Measurements from ENCODE around the gene GRID1.

Gene GRID1

DNA sequence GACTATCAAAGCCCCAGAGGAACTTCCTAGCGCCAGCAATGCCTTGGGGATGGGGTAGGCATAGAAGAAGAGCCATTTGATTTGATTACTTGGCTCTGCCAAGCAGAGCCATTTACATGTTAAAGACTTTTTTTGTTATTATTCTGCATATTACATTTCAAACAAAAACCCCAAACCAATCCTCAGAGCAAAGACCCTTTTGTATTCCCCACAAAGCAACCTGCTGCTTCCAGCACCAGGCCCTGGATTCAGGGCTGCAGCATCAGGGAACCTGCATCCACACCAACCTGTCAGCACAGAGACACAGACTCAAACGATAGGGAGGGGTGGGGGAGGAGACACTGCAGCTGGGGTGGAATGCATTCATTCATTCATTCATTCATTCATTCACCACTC is 73.2 kb downstream of the GRID1 start:
- DNase-seq (ENCODE audit: low read depth in 3 of 3), result no peak

DNA sequence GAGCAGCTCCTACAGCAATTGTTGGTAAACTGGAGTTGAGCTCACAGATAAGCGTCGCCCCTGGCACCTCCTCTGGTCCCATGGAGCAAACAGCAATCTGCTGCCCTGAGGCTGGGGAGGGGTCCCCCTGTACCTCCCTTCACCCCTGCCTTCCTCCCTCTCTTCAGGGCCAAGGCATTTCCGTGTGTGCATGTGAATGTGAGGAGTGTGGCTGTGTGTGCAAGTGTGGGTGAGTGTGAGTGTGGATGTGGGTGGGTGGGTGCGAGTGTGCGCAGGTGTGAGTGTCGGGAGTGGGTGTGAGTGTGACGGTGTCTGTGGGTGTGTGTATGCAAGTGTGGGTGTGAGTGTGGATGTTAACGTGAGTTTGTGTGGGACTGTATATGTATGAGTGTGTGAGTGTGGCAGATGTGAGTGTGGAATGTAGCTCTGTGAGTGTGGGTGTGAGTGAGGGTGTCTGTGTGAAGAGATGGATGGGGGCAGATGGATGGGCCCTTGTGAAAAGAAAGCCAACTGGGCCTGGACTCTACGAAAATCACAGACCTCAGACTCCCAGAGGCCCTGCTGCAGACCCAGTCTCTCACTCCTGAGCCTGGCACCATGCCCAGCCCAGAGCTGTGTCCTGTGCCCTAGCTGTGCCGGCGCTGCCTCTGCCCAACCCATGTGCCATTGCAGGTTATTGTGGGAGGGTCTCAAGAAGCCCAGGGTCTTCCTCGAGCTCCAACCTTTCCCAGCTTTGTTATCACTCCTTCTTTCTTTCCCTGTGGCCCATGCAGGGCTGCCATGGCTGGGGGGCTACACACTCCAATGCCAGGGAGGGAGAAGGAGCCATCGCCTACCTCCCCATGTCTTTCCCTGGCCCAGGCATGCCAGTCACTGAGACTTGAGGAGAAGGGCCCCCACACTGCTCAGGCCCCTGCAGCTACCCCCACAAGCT is 73.9 kb downstream of the GRID1 start:
- DNase-seq (ENCODE audit: low read depth in 3 of 3), result no peak

DNA sequence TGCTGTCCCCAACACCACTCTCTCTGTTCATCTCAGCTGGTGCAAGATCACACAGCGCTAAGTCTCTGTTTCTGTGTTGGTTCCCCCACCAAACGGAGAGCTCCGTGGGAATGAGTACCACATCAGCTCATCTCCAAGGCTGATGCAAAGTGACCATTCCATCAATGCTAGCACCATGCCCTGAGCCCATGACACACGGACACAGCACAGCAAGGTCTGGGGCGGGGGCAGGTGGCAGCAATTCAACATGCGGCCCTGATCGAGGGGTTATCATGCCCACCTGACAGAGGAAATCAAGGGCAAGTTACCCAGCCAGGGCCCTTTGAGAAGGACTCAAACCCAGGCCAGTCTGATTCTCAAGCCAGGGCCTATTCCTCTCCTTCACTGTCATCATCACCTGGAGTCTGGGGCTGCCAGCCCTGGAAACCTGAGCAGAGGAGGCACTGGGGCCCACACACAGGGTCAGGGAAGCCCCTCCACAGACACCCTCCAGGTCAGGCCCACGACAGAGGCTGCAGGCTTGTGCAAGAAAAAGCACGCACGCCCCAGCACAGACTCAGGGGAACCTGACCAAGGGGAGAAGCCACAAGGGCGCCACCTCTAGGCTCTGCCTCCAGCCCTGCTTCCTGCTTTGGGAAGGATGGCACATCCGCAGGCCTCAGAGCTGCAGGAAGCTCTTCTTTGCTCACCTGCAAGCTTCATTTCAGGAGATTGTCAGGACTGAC is 74.8 kb downstream of the GRID1 start:
- DNase-seq (ENCODE audit: low read depth in 3 of 3), result no peak

DNA sequence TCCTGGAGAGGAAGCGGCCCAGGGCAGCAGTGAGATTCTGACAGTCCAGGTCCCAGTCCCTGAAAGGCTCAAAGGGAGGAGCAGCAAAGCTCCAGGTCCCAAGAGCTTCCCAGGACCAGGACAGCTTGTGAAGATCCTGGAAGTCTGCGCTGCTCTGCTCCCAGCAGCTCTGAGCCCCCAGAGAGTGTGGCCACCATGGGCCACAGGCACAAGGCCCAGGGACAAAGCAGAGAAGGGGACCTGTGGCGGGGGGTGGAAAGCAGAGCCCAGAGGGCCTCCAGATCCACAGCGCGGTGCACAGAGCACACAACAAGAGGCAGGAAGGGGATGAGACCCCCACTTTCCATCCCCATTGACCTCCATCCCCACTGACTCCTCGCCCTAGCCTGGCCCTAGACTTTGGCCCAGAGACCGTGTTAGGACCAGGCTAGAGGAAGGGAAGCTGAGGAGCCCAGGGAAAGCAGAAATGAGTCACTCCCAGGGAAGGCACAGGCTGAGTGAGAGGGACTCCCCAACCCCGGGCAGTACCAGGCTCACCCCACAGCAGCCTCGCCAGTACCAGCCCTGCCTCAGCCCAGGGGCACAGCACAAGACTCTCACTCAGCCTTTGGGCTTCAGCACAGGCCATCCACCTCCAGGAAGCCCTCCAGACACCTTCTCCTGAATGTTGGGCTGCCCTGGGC is 75.5 kb downstream of the GRID1 start:
- no peak for DNase-seq (ENCODE audit: low read depth in 3 of 3)

DNA sequence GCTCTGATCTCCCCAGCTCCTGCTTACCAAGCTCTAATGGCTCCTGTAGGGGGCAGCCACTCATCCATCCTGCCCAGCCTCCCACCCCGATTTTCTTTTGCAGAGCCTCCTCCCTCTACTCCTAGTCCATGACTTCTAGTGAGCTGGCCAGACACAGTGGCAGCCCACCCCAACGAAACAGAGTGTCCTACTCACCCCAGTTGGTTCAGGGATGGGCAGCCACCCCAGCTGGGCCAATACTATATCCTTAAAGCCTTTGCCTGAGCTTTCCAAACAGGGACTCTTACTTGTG is 77.1 kb downstream of the GRID1 start:
- DNase-seq (ENCODE audit: low read depth in 3 of 3), result no peak

DNA sequence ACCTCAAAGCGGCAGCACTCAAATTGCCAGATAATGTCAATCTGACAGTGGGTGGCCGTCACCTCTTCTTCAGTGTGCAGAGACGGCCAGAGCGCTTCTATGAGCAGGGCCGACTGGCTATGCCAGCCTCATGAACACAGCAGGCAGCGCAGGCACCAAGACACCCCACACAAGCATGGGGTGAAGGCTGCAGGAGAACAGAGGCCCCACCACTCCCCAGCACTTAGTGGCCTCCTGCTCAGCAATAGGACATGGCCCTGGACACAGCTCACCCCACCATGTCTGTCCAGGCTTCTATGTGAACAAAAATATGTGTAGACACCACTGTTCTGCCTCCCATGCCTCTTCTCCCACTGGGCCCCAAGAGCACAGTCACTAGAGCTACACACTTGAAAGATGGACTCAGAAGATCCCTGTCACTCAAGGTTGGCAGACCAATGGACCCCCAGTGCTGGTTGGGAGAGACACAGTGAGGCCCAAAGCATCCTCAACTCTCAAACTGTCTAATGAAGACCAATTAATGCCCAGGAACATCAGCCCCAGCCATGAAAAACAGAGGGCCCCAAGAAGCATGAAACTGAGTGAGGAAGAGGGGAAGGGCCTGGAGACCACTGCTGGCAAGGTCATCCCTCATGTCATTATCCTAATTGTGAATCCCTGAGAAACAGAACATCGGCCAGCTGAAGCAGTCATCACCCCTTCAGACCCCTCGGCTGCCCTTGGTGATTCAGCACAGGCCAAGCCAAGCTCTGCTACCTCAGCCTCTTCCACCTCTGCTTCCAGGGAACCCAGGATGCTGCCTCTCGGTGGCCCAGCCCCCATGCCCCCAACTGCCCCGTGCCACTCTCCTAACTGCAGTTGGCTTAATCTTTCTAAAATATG is 77.7 kb downstream of the GRID1 start:
- no peak for DNase-seq (ENCODE audit: low read depth in 3 of 3)

DNA sequence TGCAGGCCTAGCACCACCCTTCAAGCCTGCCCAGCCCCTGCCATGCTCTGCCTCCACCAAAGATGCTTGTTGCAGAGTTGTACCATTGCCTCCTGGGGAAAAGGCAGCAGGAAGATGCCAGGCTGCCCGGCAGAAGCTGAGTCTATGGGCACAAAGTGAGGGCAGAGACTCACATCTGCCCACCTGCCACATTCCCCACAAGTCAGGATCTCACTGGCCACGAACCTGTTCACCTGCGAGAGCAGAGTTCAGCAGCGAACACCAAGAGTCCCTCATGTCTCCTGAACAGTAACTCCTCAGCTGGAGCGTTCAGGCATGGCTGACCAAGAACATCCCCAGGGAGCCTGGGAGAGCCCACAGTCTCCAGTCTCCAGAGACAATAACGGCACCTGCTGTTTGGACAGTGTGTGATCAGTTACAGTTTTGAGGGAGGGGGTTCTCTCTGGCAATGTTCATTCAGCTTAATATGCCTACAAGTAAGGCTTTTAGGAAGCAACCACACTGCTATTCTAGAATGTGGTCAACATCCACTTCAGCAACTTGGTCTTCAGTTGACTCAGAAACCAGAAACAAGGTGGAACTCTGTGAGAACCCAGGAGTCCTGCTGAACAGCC is 78.5 kb downstream of the GRID1 start:
- DNase-seq (ENCODE audit: low read depth in 3 of 3), result no peak

DNA sequence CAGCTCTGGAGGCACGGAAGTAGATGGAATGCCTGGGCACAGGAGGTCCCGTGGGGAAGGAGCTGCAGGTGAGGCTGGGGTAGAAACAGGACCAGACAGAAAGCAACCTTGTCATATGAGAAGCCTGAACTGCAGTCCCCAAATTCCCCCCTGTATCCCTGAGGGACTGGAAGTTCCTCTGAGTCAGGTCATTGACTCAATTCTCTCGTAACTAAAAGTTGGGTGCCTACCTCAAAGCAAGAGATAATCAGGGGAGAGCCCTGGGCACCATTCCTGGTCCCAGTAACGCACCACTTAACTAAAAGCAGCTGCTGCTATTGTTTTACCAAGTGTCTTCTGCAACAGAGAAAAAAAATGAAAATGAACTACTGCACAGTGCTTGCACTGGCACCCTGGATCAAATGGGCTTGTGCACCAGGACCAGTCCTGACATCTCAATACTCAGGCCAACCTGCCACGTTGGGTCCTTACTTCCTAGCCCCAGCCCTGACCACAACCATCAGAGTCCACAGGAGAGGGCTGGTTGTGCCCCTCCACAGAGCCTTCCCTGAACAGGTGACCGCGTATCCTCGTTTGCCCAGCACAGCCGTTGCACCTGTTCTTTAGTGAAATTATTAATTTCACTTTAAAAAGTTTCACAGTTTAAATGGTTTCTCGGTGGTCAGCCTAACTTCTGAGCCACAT is 79.3 kb downstream of the GRID1 start:
- DNase-seq (ENCODE audit: low read depth in 3 of 3), result no peak

DNA sequence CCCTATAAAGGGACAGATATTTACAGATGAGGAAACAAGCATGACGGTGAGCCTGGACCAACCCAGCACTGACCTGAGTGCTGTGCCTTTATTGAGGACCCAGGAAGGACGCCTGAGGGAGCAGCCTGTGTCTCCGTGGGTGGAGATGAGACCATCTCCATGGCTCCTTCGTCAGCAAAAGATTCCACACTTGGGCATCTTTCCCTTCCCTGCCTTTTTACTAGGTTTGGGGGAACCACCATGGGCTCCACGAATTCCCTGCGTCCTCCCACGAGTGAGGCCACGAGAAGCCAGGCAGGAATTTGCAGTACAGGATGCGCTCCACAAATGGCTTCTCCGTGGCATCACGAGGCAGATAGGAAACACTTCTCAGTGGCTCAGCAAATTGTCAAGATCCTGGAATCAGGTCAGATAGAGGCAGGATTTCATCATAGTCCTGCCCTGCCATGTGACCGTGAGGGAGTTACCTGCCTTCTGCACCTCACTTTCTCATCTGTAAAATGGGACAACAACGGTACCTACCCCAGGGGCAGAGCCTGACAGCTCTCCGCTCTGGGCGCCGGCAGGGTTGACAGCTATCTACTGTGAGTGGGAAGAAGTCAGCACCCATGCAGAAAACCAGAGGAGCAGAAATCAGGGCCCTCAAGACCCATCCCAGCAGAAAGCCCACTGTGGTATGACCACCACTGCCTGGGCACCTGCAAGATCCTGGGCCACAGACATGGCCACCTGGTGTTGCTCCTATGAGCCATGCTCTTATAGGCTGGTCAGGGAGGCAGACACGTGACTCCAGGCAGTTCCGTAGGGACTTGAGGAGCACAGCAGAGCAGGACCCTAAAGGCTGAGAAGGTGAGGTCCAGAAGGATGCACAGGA is 80.1 kb downstream of the GRID1 start:
- no peak for DNase-seq (ENCODE audit: low read depth in 3 of 3)

DNA sequence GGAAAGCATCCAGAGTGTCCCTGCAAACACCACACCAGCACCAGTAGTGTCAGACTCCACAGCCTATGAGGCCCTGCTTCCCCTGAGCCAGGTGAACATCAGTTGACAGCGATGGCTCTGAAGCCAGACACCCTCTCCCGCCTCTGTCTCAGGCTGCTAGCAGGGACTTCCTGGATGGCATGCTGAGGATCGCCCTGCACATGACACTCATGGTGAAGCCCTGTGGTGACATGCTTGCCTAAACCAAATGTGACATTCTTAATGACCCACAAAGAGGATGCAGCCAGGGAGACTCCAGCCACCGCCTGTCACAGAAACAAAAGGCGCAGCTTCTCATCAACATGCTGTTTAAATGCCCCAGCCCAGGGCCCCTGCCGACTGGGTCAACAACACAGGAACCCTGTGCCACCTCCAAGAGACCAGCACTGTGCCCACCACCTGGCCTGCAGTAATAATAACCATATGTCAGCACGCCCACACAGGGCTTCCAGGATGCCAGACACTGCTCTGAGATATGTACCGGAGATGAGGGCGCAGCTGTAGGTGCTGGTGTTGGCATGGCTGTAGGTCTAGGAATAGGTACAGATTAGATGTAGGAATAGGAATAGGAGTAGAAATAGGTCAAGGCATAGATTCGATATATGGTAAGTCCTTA is 81.3 kb downstream of the GRID1 start:
- no peak for DNase-seq (ENCODE audit: low read depth in 3 of 3)

DNA sequence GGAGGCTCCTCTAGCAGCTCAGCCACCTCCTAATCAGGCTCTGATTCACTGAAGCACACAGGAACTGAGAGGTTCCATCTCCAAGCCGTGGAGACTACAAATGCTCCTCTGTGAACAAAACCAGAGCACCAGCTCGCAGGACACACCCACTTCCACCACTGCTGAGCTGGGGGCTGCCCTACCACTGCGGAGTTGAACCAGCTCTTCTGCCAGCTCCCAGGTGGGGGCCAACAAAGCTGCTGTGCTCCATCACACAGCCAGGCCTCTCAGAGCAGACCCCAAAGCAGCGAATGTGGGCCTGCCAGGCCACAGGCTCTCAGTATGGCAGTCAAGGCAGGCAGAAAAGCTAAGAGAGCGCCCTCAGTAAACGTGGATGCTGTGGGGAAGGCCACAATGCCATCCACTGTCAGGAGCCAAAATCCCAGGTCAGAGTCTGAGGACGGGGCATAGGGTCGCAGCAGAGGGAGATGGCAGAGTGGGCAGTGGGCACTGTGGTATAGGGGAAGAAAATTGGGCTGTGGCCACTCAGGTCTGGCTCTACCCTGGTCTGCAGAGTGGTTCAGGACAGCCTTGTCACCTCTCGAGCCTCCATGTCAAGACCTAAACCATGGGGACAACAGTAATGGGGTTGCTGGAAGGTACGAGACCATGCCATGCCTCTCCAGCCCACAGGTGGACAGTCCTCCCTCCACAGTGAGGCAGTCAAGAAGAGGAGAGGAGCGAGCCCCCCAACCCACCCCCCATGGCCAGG is 82.1 kb downstream of the GRID1 start:
- no peak for DNase-seq (ENCODE audit: low read depth in 3 of 3)

DNA sequence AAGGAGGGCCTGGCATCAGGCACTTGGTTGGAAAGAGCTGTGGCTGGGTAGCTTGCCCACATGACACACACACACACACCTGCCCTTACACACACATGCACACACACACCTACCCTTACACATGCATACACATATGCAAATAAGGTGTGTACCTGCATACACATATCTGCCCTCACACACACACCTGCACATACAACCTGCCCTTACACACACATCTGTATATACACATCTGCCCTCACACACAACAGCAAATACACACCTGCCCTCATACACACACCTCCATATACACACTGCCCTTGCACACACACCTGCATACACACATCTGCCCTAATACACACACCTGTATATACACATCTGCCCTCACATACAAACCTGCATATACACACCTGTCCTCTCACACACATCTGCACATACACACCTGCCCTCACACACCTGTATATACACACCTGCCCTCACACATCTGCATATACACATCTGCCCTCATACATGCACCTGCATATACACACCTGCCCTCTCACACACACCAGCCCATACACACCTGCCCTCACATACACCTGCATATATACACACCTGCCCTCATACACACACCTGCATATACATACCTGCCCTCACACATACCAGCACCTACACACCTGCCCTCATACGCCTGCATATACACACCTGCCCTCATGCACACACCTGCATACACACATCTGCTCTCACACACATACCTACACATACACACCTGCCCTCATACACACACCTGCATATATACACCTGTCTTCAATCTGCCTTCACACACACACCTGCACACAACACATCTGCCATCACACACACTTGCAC is 82.9 kb downstream of the GRID1 start:
- DNase-seq (ENCODE audit: low read depth in 3 of 3), result no peak

DNA sequence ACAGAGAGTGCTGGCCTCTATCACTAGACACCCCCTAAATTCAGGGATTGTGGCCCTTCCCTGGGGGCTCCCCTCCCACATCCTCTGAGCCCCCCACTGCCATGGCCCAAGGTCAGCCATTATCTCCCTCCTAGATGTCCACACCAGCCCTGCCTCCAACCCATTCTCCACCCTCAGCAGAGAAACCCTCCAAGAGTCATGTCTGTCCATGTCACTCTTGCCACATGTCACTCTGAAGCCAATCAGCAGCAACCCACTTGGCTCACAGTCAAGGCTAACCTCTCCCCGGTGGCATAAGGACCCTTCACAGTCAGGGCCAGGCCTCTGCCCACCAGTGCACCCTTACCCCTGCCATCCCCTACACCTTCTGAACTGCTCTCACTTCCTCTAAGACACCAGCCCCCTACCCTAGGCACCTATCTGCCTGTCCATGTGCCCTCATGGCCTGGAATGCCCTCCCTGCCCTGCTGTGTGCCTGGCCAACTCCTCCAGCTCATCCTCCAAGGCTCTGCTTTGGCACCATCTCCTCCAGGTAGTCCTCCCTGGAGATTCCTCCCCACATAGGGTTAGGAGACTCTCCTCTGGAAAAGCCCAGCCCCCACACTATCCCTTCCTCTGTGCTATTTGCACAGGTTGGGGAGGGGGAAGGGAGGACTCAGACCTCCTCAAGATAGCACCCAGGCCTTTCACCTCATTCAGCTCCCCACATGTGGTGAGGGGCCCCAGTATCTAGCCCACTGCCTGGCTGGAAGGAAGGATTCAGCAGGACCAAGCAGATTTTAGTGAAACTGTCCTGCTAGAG is 83.7 kb downstream of the GRID1 start:
- no peak for DNase-seq (ENCODE audit: low read depth in 3 of 3)

DNA sequence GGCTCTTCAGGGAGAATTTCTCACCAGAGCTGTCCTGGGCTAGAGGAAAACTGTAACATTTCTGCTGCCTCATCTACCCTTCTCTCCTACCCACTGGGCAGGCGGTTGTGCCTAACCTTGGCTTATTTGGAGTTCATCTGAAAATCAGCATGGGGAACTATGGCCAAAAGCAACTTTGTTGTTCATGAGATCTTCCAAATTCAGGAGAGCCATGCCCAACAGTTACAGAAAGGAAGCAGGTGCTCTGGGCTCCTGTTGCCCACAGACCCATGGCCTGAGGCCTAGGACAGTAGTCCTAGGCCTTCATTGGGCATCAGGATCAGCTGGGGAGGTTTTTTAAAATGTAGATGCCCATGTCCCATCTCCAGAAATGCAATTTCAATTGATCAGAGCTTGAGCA is 85.2 kb downstream of the GRID1 start:
- no peak for DNase-seq (ENCODE audit: low read depth in 3 of 3)

DNA sequence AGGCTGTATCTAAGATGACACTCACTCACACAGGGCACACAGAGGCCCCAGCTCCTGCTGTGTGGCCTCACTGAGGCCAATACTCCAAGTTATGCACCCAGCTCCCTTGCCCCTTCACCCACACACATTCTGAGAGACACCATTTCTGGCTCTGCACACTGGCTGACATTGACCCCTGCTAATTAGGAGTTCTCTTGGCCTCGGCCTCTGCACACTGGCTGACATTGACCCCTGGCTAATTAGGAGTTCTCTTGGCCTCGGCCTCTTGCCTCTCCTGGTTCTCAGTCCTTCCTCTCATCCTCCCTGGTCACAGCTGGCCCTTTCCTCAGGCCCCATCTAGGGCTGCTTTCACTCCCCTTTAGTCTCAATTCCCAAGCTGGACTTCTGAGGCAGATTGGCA is 97.3 kb downstream of the GRID1 start:
- DNase-seq (ENCODE audit: low read depth in 3 of 3), result no peak

DNA sequence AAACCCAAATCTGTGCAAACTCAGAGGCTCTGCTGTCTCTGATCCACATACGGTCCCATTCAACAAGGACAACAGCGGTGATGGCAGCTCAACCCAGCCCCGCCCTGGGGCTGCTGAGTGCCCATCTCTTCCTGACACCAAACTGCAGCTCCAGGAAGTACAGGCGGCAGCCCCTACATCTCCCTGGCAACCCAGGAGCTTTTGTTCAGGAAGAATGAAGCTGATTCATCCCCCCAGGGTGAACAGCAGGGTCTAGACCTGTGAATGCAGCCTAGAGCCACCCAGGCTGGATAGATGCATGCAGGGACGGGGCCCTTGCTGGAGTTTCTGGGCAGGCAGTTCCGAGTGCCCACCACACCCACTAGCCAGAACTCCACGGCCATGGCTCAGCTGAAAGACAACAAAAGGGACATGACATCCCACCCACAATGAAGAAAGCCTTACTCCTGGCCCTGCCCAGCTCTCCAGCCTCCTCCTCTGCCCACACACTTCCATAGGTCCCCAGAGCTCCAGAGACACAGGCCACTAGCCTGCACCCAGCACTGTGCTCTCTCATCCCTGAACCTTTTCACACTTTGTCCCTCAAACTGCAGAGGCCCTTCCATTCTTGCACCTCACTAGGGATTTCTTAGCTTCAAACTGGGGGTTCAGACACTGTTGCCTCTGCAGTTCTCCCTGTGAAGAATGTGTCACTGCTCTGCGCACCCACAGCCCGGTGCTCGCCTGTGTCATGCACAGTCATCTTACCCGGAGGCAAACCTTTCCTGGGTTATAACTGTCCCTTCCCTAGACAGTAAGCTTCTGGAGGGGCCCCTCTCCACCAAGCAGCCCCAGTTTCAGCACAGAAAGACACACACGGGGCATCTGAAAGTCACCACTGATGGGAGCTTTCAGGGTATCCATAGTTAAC is 99.1 kb downstream of the GRID1 start:
- no peak for DNase-seq (ENCODE audit: low read depth in 3 of 3)

All from stimulated activated CD4-positive, alpha-beta T cell treated with anti-CD3 and anti-CD28 coated beads, TNF-alpha, amount 100 ng/mL, for 48 hours (primary cell).